Measurements from ENCODE around the gene AOC2. TPM values are rescaled to one million over a fixed set of nuclear protein-coding genes. Genes with fewer than 3 reads are reported as not detected.
"Not testable (repeated sequence)": the region's sequence is repeated elsewhere in the genome, so short reads cannot be mapped to it uniquely, and the experiment has no call there.

The AOC2 gene
- total RNA-seq, 1 donor from 2014 or later: 0.44 TPM

DNA sequence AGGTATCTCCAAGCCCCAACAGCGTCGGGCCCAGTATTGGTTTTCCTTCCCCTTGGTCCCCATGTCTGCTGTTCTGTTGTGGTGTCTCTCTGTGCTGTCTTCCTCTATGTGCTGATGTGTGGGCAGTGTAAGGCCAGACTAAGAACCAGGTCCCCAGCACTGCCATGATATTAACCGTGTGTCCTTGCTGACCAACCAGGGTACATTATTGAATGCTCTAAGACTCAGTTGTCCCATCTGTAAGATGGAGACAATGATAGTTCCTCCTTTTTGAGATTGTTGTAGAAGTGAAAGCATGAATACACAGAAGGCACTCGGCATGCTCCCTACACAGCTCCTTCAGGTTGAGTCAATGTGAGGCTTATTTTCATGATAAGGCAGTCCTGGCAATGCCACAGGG lies 27.3 kb downstream of the AOC2 start:
- no peaks in the 10 kb centered on the region for H3K36me3 ChIP-seq
- DNase-seq: no peak

DNA sequence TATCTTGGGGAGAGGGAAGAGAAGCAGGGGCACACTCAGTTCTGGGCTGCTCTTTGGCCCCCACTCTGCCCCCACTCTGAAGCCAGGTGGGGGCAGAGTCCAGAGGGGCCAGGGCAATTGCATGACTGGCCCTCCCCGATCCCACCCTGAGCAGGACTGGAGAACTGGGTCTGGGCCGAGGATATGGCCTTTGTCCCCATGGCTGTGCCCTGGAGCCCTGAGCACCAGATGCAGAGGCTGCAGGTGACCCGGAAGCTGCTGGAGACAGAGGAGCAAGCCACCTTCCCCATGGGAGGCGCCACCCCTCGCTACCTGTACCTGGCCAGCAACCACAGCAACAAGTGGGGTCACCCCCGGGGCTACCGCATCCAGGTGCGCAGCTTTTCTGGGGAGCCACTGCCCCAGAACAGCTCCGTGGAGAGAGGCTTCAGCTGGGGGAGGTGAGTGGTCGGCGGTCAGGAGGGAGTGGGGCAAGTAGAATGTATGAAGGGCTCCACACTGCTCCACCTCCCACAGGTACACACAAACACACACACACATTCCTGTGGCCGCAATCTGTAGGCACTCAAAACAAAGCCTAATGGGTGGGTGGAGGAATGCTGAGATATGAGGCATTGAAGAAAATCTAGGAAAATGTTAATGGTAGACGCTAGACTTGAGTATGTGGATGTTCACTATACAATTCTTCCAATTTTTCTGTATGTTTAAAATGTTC lies 28.0 kb downstream of the AOC2 start:
- TF ChIP-seq, protein P1, sequence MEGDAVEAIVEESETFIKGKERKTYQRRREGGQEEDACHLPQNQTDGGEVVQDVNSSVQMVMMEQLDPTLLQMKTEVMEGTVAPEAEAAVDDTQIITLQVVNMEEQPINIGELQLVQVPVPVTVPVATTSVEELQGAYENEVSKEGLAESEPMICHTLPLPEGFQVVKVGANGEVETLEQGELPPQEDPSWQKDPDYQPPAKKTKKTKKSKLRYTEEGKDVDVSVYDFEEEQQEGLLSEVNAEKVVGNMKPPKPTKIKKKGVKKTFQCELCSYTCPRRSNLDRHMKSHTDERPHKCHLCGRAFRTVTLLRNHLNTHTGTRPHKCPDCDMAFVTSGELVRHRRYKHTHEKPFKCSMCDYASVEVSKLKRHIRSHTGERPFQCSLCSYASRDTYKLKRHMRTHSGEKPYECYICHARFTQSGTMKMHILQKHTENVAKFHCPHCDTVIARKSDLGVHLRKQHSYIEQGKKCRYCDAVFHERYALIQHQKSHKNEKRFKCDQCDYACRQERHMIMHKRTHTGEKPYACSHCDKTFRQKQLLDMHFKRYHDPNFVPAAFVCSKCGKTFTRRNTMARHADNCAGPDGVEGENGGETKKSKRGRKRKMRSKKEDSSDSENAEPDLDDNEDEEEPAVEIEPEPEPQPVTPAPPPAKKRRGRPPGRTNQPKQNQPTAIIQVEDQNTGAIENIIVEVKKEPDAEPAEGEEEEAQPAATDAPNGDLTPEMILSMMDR (IDR thresholded peaks at IDR 0.05; ENCODE audit: borderline replicate concordance): no peak
- no peak for DNase-seq
- no peak overlapping the region for H3K27ac ChIP-seq (replicated peaks)
- intact Hi-C loops (cut with micrococcal nuclease): no loop called here
- H3K36me3 ChIP-seq: no peaks in the 10 kb centered on the region
- H3K4me3 ChIP-seq: no peak overlapping the region
- peaks cover 10% of the 10 kb centered on the region for H3K27me3 ChIP-seq (ENCODE audit: low read depth)
- no peaks in the 10 kb centered on the region for H3K4me1 ChIP-seq
- H3K9me3 ChIP-seq (replicated peaks): peaks cover 14% of the 10 kb centered on the region

More for the DNA sequence above, 27.3 kb downstream of the AOC2 start:
- H3K27me3 ChIP-seq (ENCODE audit: low read depth): peaks cover 8% of the 10 kb centered on the region
- intact Hi-C loops (cut with micrococcal nuclease): no loop called here
- H3K27ac ChIP-seq (replicated peaks): no peak overlapping the region
- peaks cover 14% of the 10 kb centered on the region for H3K9me3 ChIP-seq (replicated peaks)
- TF ChIP-seq, protein P1 (IDR thresholded peaks at IDR 0.05; ENCODE audit: borderline replicate concordance): no peak
- no peaks in the 10 kb centered on the region for H3K4me1 ChIP-seq
- no peak overlapping the region for H3K4me3 ChIP-seq

DNA sequence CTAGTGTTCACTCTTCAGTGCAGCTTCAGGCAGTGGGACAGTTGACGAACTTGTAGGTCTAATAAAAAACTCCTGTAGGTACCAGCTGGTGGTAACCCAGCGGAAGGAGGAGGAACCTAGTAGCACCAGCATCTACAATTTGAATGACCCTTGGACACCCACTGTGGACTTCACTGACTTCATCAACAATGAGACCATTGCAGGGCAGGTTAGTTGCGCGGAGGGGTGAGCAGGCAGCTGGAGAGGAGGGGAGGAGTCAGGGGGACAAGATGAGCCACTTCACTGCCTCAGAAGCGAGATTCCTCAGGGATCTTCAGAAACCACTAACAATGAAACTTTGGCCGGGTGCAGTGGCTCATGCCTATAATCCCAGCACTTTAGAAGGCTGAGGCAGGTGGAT lies 28.9 kb downstream of the AOC2 start:
- H3K27me3 ChIP-seq (ENCODE audit: low read depth): peaks cover 17% of the 10 kb centered on the region
- no peak overlapping the region for H3K27ac ChIP-seq (replicated peaks)
- H3K4me1 ChIP-seq: no peaks in the 10 kb centered on the region
- TF ChIP-seq, protein P1 (IDR thresholded peaks at IDR 0.05; ENCODE audit: borderline replicate concordance): no peak
- H3K9me3 ChIP-seq (replicated peaks): peaks cover 14% of the 10 kb centered on the region
- intact Hi-C loops (cut with micrococcal nuclease): no loop called here
- no peak overlapping the region for H3K4me3 ChIP-seq
- H3K36me3 ChIP-seq: no peaks in the 10 kb centered on the region
- no peak for DNase-seq

DNA sequence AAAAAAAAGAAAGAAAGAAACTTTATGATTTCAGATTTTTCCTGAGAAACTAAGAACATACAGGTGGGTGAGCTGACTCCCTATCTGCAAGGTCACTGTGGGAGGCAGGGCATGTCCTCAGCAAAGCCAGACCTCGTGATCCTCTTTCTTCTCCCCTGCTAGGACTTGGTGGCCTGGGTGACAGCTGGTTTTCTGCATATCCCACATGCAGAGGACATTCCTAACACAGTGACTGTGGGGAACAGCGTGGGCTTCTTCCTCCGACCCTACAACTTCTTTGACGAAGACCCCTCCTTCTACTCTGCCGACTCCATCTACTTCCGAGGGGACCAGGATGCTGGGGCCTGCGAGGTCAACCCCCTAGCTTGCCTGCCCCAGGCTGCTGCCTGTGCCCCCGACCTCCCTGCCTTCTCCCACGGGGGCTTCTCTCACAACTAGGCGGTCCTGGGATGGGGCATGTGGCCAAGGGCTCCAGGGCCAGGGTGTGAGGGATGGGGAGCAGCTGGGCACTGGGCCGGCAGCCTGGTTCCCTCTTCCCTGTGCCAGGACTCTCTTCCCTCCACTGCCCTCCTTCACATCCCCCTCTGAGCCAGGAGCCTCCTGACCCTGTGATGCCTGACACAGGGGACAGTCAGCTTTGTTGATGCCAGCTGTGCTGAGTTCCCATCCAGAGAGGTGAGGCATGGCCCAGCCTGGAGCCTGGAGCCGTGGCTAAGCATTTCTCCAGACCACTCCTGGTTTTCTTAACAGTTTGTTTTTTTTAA lies 29.7 kb downstream of the AOC2 start:
- peaks cover 14% of the 10 kb centered on the region for H3K9me3 ChIP-seq (replicated peaks)
- H3K36me3 ChIP-seq; H3K27ac ChIP-seq (replicated peaks); intact Hi-C loops (cut with micrococcal nuclease); H3K4me1 ChIP-seq; H3K4me3 ChIP-seq; DNase-seq: not testable (repeated sequence)
- peaks cover 18% of the 10 kb centered on the region for H3K27me3 ChIP-seq (ENCODE audit: low read depth)

DNA sequence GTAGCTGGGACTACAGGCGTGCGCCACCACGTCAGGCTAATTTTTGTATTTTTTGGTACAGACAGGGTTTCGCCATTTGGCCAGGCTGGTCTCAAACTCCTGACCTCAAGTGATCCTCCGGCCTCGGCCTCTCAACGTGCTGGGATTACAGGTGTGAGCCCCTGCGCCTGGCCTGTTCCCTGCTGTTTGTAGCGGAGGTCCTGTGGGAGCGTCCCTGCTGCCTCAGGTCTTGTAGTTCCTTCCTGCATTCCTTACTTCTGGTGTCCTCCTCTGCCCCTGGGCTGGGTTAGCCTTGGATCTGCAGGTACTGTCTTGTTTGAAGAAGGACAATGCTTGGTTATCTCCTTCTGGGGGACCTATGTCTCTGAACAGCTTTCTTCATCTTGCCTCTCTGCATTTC lies 32.7 kb downstream of the AOC2 start:
- TF ChIP-seq, protein P1 (IDR thresholded peaks at IDR 0.05; ENCODE audit: borderline replicate concordance): no peak
- Histone ChIP-seq H3K27ac (replicated peaks) (no peak overlapping the region), H3K4me3 (no peak overlapping the region), H3K36me3 (no peaks in the 10 kb centered on the region), H3K27me3 (ENCODE audit: low read depth) (peaks cover 18% of the 10 kb centered on the region), H3K9me3 (replicated peaks) (no peaks in the 10 kb centered on the region), H3K4me1 (no peaks in the 10 kb centered on the region)
- DNase-seq: no peak
- intact Hi-C loops (cut with micrococcal nuclease): no loop called here
